ENCODE data around the gene LMO3. TPM values are rescaled to one million over a fixed set of nuclear protein-coding genes. Genes with fewer than 3 reads are reported as not detected.

The LMO3 gene
- total RNA-seq, 4 donors from 2014 or later = 9.2 to 55.1 (median 41.0) TPM

GRCh38 chr12:16526693-16527092, 79.3 kb downstream of the LMO3 start:
- in situ Hi-C loops (cut with MboI; ENCODE audit: low pct_ligation_motif_present in 1 of 4, low pct_unique_long_range_greater_than_20kb in 1 of 4, low sequenced_read_pairs in 3 of 4) = no loop called here
- intact Hi-C loops (cut with DNase I; ENCODE audit: low total_unique reads) = no loop called here

GRCh38 chr12:16524378-16524777, 81.6 kb downstream of the LMO3 start:
- Histone ChIP-seq H3K4me1 (no peaks in the 10 kb centered on the region), H3K27me3 (no peaks in the 10 kb centered on the region), H3K27ac (no peak overlapping the region), H3K9me3 (no peaks in the 10 kb centered on the region), H3K4me3 (no peak overlapping the region), H3K36me3 (no peaks in the 10 kb centered on the region)
- no peak for DNase-seq
- intact Hi-C loops (cut with DNase I; ENCODE audit: low total_unique reads) = no loop called here
- 22 to 68% methylated on average over 1 of the region's 1 CpG for WGBS, 2 donors (ENCODE audit: low coverage in 1 of 2)
- TF ChIP-seq POLR2AphosphoS5 (IDR thresholded peaks at IDR 0.05) (no peak), CTCF (IDR thresholded peaks at IDR 0.05) (no peak), EP300 (IDR thresholded peaks at IDR 0.05; ENCODE audit: low read depth) (no peak), POLR2A (IDR thresholded peaks at IDR 0.05) (no peak)
- in situ Hi-C loops (cut with MboI; ENCODE audit: low pct_ligation_motif_present in 1 of 4, low pct_unique_long_range_greater_than_20kb in 1 of 4, low sequenced_read_pairs in 3 of 4) = no loop called here

More at GRCh38 chr12:16526693-16527092, 79.3 kb downstream of the LMO3 start:
- no peak for DNase-seq
- H3K4me1 ChIP-seq = no peaks in the 10 kb centered on the region
- no peaks in the 10 kb centered on the region for H3K27me3 ChIP-seq
- no peak for TF ChIP-seq CTCF (IDR thresholded peaks at IDR 0.05)
- TF ChIP-seq POLR2AphosphoS5 (IDR thresholded peaks at IDR 0.05) = no peak
- TF ChIP-seq EP300 (IDR thresholded peaks at IDR 0.05; ENCODE audit: low read depth) = no peak
- peak overlapping the region in 2 of 4 donors; percentile 17 to 28 for H3K27ac ChIP-seq
- 53 to 60% methylated on average over 2 of the region's 2 CpGs for WGBS, 2 donors (ENCODE audit: low coverage in 1 of 2)
- no peaks in the 10 kb centered on the region for H3K36me3 ChIP-seq
- H3K9me3 ChIP-seq = no peaks in the 10 kb centered on the region
- H3K4me3 ChIP-seq = no peak overlapping the region

DNA sequence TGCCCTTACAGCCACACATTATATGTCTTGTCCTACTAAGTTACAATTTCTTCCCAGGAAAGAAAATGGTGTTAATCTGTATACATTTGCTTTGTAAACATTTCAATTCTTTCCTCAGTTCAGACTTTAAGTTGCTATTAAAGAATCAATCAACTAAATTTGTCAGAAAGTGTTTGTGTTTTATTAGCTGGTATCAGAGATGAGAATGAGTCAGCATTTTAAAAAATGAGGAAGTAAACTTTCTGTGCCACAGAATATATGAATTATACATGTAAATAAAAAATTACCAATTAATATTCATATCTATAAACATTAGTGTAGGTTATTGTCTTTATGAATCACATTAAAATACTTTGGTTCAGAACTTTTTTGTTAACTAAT, 82.0 kb downstream of the LMO3 start:
- no peak overlapping the region for H3K27ac ChIP-seq
- no peak overlapping the region for H3K4me3 ChIP-seq
- TF ChIP-seq POLR2A (IDR thresholded peaks at IDR 0.05) (no peak), EP300 (IDR thresholded peaks at IDR 0.05; ENCODE audit: low read depth) (no peak), CTCF (IDR thresholded peaks at IDR 0.05) (no peak), POLR2AphosphoS5 (IDR thresholded peaks at IDR 0.05) (no peak)
- in situ Hi-C loops (cut with MboI; ENCODE audit: low pct_ligation_motif_present in 1 of 4, low pct_unique_long_range_greater_than_20kb in 1 of 4, low sequenced_read_pairs in 3 of 4) = no loop called here
- no peaks in the 10 kb centered on the region for H3K4me1 ChIP-seq
- H3K9me3 ChIP-seq = no peaks in the 10 kb centered on the region
- H3K36me3 ChIP-seq = no peaks in the 10 kb centered on the region
- DNase-seq = no peak
- no peaks in the 10 kb centered on the region for H3K27me3 ChIP-seq
- intact Hi-C loops (cut with DNase I; ENCODE audit: low total_unique reads) = no loop called here

DNA sequence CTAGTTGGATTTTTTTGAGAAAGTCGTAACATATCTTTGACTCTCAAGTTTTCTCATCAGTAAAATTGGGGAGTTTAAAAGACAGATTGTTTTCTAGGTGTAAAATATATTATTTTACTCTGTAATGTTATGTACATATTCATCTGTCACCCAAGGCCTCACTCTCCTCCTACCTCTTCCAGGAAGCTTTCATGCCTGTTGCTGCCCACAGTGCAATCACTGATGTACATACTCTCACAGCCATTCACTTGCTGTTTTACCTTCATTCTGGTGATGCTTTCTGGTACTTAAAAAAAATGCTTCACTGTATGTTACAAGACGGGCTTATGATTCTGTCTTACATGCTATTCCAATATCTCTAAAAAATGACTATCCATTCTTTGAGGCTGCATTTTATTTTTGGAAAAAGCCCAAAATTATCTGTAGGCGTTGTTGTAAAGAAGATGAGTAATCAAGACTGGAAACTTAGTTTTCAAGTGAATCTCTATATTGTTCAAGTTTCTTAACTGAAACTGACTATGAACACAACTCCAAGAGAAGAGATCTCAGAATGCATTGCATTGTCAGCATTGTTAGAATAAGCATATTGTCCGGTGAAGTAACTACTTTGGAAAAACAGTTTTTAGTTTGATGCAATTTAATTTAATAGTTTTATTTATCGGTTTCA, 82.5 kb downstream of the LMO3 start:
- 80 to 86% methylated on average over 5 of the region's 5 CpGs for WGBS, 2 donors (ENCODE audit: low coverage in 1 of 2)
- intact Hi-C loops (cut with DNase I; ENCODE audit: low total_unique reads) (no loop called here), in situ Hi-C loops (cut with MboI; ENCODE audit: low pct_ligation_motif_present in 1 of 4, low pct_unique_long_range_greater_than_20kb in 1 of 4, low sequenced_read_pairs in 3 of 4) (no loop called here)
- no peaks in the 10 kb centered on the region for H3K27me3 ChIP-seq
- no peaks in the 10 kb centered on the region for H3K9me3 ChIP-seq
- no peaks in the 10 kb centered on the region for H3K4me1 ChIP-seq
- no peak overlapping the region for H3K27ac ChIP-seq
- H3K36me3 ChIP-seq = no peaks in the 10 kb centered on the region
- TF ChIP-seq POLR2A (IDR thresholded peaks at IDR 0.05) = no peak
- no peak for TF ChIP-seq POLR2AphosphoS5 (IDR thresholded peaks at IDR 0.05)
- TF ChIP-seq CTCF (IDR thresholded peaks at IDR 0.05) = no peak
- TF ChIP-seq EP300 (IDR thresholded peaks at IDR 0.05; ENCODE audit: low read depth) = no peak
- DNase-seq = no peak
- H3K4me3 ChIP-seq = no peak overlapping the region
